Measurements from ENCODE around the gene SPATA17.

GRCh38 chr1:217910791-217911320 lies 279.7 kb downstream of the SPATA17 start:
- no peak for TF ChIP-seq POLR2AphosphoS5 (IDR thresholded peaks at IDR 0.05; ENCODE audit: low read length)
- no peak for TF ChIP-seq SIX5 (IDR thresholded peaks at IDR 0.05; ENCODE audit: low read depth, low read length, severe bottlenecking)
- no peak for TF ChIP-seq RAD21 (IDR thresholded peaks at IDR 0.05; ENCODE audit: insufficient read depth, low read depth, low read length)
- TF ChIP-seq YY1 (IDR thresholded peaks at IDR 0.05; ENCODE audit: low read depth, low read length): no peak
- no peak for TF ChIP-seq HCFC1 (IDR thresholded peaks at IDR 0.05; ENCODE audit: low read length)
- TF ChIP-seq CTCF (IDR thresholded peaks at IDR 0.05 in 2 of 3, conservative IDR thresholded peaks at IDR 0.05 in 1 of 3; ENCODE audit: control insufficient read depth in 2 of 3, extremely low read depth in 1 of 3, insufficient read depth in 1 of 3, low read depth in 3 of 3, low read length in 3 of 3): no peak
- TF ChIP-seq POLR2A (IDR thresholded peaks at IDR 0.05; ENCODE audit: low read depth, low read length): no peak
- TF ChIP-seq POU2F2 (IDR thresholded peaks at IDR 0.05; ENCODE audit: borderline replicate concordance, low read depth, low read length): no peak
- no peak for TF ChIP-seq MEF2A (IDR thresholded peaks at IDR 0.05; ENCODE audit: insufficient read depth, low read depth, low read length)

Data from GM12878 (cell line).